Jurkat, Clone E6-1 (cell line): ENCODE data around the gene LYZL6. TPM values are rescaled to one million over a fixed set of nuclear protein-coding genes. Genes with fewer than 3 reads are reported as not detected.

Experiments used
- DNase-seq: peaks from one replicate; pipeline ENCODE4 v3.0.0-alpha.2; 2011; ENCODE audit warnings: low read depth, low spot score
- H3K4me3 ChIP-seq: 2 replicates; pipeline ENCODE4 v1.5.1; 2011; ENCODE audit warnings: mild to moderate bottlenecking, low read length, control low read depth, moderate library complexity
- polyA plus RNA-seq: library from polyadenylated mRNA; unstranded; fragments of >200 nt; gene quantifications from one replicate; pipeline ENCODE4 v1.2.1, GENCODE V29; 2012; ENCODE audit warnings: missing spikeins; ENCODE audit not compliant: insufficient read length, insufficient read depth

LYZL6 gene, protein sequence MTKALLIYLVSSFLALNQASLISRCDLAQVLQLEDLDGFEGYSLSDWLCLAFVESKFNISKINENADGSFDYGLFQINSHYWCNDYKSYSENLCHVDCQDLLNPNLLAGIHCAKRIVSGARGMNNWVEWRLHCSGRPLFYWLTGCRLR
- polyA plus RNA-seq, result not detected

DNA sequence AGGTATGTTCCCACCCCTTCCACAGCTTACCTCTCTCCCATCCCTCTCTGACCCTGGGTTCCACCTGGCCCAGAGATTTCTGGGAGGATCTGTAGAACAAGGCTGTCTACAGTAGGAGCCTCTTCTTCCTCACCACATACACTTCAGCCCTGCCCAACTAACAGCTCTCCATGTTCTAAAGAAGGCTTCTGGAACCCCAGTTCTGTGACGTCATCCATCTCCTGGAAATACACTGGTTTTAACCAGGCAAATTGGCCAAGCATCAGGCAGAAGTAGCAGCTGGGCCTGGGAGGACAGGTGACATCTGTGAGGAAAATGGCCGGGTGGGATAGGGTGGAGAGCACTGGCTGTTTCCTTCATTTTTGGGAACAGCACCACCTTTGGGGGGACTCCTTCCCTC lies at the start of gene LYZL6:
TSS of gene LYZL6 (minus strand) at position 177 of the 400 bp plus-strand sequence. CDS start 4,357 bp downstream, outside the sequence.
- DNase-seq, result no peak
- H3K4me3 ChIP-seq, result no peak within 1 kb of the TSS

DNA sequence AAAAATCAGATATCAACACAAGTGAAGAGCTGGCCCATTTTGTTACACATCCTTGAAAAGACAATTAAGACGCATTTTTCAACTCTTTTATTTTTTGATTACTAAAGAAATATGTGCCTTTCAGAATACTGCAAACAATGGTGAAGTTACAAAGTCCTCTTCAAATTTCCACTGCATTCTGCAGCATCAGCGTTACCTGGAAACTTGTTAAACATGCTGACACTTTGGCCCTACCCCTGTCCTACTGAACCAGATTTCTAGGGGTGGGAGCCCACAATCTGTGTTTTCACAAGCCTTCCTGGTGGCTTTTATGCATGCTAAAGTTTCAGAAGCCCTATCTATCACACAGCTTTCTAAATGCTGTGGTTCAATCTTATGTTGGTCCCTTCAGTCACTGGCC lies 47.6 kb upstream of the LYZL6 start:
- H3K4me3 ChIP-seq, result no peak overlapping the region
- no peak for DNase-seq

DNA sequence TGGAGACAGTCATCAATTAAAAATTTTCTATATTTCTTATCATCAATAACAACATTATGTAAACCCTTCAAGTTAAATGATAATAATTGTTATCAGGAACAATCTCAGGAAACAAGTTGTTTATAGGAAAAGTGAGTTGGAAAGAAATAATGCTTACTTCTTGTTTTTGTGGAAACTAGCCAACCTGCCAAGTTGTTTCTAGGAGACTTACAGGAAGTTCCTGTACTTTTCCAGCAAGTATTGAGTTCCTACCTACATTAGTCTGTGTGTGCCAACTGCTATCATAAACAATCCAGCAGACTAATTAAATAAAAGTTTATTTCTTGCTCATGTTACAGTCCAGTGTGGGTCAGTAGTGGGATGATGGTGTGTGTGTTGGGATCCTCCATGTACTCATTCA lies 44.7 kb upstream of the LYZL6 start:
- DNase-seq, result no peak
- H3K4me3 ChIP-seq, result no peak overlapping the region

DNA sequence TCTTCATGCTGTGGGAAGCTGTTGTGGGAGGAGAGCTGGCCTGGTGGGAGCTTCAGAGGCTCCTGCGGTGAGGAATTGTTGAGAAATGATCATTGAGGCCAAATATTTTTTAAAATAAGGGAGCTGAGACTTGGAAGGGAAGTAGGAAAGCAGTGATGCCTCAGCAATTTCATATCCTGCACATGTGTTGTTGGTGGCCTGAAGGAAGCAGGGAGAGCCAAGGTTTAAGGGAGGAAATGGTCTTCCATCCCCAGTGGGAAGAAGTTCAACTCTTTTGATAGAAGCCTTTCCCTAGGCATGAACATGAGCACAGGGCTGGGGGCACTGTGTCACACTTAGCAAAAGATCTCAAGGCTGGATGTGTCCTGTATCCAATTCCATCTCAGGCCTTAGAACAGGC lies 43.1 kb upstream of the LYZL6 start, which contains the start of gene CCL14:
TSS of gene CCL14 (minus strand) at position 87 of the 400 bp plus-strand sequence. CDS start at position 7, 80 bp downstream.
- no peak within 1 kb of the TSS for H3K4me3 ChIP-seq

DNA sequence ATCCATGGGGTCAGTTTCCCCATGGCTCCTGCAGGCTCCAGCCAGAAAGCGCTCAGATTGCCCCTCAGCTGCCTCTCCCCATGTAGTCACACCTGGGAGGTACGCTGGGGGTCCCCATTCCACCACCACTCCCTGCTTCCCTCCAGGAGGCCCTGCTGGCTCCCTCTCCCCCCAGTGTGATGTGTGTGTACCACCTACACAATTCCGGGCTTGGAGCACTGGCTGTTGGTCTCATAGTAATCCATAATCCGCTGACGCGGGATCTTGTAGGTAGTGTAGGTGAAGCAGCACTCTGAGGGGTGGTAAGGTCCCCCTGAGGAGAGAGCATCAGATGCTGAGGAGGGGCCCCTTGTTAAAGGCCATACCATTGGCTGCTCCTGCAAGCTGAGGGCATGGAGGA lies 40.6 kb upstream of the LYZL6 start:
- DNase-seq, result no peak
- no peak overlapping the region for H3K4me3 ChIP-seq

More for the DNA sequence above, 43.1 kb upstream of the LYZL6 start, which contains the start of gene CCL14:
- DNase-seq, result no peak

DNA sequence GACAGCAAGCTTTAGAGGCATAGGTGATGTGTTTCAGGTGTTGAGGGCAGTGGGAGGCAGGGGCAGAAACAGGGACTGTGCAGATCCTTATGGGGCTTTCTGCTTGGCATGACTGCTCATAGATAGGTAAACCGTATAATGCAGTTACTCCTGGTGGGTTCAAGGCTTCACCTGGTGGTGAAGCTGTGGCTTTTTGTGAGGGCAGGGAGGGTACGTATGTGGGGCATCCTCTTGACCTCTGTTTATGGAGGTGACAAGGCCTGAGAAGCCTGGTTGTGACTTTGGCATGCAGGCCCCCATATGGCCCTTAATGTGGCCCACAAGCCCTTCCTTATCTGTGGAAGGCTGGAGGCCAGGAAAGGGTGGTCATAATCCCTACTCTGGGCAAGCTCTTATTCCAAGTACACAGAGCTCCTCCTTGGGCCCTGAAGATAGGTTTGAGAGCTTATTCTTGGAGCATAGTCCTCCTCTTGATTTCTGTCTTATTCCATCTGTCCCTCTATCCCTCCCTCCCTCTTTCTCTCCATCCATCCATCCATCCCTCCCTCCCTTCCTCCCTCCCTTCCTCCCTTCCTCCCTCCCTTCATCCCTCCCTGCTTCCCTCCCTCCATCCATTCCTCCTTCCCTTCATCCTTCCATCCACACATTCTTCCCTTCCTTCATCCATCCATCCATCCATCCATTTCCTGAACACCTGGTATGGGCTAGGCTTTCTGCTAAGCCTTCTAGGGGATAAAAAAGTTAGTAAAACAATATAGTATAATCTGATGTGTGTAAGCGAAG lies 39.1 kb upstream of the LYZL6 start:
- no peak for DNase-seq
- H3K4me3 ChIP-seq, result no peak overlapping the region

DNA sequence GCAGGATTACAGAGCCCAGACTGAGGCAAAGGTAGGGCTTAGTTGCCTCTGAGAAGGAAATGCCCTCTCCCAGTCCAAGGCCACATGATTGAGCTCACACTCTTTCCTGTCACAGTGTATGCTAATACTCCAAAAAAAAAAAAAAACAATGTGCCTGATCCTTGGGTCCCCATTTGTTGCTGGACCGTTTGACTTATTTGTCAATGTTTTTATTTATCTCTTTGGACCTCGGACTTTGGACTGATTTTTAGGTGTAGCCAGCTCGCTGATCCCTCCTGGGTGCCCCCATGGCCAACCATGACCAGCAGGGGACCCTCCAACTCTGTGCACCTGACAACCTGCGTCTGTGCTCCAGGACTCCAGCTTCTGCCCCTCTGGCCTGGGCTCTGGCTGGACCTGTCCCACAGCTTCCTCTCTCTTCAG lies 38.4 kb upstream of the LYZL6 start:
- no peak for DNase-seq
- H3K4me3 ChIP-seq, result no peak overlapping the region

DNA sequence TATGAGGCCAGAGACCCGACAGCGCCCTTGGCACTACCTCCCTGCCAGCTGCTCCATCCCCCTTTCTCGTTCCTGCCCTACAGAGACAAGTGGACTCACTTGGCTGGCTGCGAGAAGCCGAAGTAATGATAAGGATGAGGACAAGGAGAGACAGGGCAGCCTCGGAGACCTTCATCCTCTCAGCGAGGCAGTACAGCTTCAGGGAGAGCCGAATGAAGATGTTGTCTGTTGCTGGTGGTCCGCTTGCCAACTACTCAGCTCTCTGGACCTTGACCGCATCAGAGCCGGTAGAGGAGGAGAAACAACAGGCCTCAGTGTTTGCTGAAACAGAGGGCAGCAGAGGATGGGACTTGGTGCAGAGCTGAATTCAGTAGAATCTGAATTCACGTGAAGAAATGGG lies 37.7 kb upstream of the LYZL6 start, which contains the start of gene CCL16:
TSS of gene CCL16 (minus strand) at position 252 of the 400 bp plus-strand sequence. CDS start at position 175, 77 bp downstream.
- DNase-seq, result no peak
- H3K4me3 ChIP-seq, result no peak within 1 kb of the TSS

DNA sequence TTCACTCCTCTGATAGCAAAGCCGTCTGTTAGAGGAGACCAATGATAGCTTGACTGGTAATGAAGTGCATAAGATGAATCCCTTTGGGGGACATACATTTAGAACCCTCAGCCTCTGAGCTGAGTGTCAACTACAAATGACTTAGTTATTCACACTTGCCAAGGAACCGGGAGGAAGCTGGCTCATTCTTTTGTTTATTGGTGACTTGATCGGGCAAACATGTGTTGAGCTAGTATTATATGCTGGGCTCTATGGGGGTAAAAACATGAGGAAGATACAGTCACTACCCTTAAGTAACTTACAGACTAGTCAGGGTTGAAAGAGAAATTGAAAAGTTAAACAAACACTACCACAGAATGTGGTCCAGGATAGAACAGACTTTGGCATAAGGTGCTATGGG lies 34.8 kb upstream of the LYZL6 start:
- no peak for DNase-seq
- H3K4me3 ChIP-seq, result no peak overlapping the region

DNA sequence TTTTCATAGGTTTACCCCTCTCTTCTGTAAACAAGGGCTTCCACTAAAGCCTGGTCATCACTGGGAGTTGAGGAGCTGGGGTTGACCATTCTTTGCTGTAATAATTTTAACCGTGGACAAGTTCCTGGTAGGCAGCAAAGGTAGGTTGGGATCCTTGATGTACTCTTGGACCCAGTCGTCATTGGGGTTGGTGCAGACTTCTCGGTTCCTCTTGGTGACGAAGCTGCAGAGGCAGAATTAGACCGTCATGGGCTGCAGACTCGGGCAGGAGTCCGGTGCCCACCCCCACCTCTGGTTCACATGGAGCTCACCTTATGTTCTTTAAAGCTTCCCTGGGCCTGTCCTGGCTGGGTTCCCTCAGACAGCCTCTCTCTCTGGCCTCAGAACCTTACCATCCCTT lies 34.0 kb upstream of the LYZL6 start:
- no peak for DNase-seq
- no peak overlapping the region for H3K4me3 ChIP-seq

DNA sequence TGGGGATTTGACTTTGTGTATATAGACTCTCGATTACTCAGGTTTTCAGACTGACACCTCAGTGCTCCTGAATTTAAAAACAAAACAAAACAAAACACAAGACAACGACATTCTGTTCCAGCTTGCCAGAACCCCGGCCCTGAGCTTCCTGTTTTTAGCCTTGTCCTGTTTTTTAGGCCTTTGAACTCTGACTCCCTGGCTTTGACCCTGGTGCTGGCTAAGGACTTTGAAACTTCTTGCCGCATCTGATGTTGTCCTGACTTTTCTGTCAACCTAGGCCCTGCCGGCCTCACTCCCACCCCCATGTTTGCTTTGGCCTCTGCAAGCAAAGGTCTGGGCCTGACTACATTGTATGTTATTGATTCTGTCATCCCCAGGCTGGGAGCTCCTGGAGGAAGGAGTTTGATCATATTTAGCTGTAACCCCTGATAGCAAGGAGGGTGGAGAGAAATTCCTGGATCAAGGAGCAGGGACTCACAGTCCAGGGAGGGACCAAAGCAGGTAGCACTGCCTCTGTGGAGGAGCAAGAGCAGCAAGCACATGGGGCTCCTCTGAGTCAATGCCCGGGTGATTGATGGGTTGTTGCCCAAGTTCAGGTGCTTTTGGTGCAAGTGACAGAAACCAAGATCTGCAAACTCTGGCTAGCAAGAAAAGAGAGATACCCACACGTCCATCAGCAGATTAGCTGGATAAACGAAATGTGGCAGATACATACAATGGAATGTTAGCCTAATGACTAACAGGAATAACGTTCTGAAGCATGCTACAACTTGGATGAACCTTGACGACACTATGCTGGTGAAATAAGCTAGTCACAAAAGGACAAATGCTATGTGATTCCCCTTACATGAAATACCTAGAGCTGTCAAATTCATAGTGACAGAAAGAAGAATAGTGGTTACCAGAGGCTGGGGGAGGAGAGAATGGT lies 30.1 kb upstream of the LYZL6 start:
- no peak for DNase-seq
- H3K4me3 ChIP-seq, result no peak overlapping the region

DNA sequence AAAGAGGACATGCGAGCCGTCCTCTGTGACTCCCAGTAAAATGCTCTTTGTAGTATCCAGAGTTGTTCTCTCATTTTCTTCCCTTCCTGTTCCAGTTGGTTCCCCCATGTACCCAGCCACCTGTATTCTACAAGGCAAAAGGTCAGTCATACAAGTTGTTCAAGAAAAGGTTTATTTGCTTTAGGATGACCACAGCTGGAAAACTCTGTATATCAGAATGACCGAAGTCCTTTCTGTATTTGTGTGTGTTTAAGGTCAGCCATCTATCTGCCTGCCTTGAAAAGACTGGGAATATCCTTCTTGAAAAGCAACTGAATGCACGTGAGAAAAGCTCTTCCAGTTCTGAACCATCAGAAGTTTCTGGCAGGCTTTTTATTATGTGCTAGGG lies 29.4 kb upstream of the LYZL6 start:
- DNase-seq, result no peak
- H3K4me3 ChIP-seq, result no peak overlapping the region

DNA sequence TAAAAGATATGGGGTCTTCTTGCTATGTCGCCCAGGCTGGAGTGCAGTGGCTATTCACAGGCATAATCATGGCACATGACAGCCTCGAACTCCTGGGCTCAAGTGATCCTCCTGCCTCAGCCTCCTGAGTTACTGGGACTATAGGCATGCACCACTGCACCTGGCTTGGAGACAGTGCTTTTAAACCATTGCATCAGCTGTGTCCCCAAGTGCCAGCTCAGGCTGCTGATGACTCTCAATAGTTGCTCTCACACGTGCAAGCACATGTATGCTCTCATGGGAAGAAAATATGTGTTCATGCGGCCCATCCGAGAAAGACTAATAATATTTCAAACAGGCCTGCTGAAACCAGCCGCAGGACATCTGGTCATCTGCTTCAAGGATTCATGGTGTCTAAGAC lies 29.0 kb upstream of the LYZL6 start:
- H3K4me3 ChIP-seq, result no peak overlapping the region
- no peak for DNase-seq

DNA sequence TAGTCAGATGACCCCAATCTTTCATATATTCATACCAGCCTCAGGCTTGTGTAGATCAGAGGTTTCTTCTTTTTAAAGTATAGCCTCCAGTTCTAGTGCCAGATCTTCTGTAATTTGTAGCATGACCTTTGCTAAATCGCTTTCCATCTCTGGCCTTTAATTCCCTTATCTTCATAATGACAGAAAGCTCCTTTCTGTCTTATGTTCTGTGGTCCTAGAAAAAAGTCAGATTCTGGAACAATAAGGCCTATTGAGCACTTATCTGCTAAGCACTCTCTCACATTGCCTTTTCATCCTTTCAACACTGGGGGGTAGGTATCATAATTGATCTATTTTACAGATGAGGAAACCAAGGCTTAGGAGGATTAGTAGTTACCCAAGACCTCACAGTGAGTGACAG lies 28.6 kb upstream of the LYZL6 start:
- no peak overlapping the region for H3K4me3 ChIP-seq
- no peak for DNase-seq

DNA sequence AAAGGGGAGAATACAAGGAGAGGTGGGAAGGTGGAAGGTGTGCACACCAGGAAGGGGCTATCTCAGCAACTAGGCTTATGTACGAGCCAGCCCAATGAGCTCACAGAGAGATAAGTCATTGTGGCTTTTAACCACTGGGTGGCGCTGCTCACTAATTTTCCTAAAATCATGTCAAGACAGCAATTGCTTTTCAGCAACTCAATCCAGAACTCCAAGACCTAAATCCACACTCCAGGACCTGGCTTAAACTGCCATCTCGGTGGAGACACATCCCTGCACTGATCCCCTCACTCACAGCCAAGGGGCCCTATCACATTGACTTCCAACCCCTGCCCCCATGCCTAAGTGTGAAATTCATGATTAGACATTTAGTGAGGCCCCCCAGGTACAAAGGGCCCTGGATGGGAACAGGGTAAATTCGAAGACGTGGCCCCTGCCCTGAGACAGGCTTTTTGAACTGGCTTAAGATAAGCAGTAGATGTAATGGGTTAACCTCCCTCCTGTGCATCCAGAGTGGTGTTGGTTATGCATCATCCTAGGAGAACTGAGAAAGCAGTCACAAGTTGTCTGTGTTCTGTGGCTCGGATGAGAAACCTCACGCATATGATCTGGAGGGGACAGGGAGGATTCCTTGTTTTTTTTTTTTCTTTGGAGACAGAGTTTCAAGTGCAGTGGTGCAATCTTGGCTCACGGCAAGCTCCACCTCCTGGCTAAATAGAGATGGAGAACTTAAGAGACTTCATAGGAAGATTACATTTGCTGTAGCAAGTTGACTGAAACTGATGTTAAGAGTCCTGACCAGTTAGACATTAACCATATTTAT lies 26.3 kb upstream of the LYZL6 start:
- DNase-seq, result peak; percentile 71
- H3K4me3 ChIP-seq, result no peak overlapping the region

DNA sequence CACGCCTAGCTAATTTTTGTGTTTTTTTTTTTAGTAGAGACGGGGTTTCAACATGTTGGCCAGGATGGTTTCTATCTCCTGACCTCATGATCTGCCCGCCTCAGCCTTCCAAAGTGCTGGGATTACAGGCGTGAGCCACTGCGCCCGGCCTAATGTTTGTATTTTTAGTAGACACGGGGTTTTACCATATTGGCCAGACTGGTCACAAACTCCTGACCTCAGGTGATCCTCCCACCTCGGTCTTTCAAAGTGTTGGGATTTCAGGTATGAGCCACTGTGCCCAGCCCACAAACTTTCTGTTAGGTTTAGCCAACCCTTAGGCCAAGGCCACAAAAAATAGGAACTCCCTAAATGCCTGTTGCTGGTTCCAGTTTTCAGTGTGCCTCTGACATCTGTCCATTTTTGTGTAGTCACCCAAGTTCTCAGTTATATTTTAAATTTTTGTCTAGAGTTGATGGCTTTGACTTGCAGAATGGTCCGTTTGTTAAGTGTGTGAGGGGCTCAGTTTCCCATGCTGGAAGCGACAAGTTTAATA lies 25.1 kb upstream of the LYZL6 start:
- no peak for DNase-seq
- H3K4me3 ChIP-seq, result no peak overlapping the region

DNA sequence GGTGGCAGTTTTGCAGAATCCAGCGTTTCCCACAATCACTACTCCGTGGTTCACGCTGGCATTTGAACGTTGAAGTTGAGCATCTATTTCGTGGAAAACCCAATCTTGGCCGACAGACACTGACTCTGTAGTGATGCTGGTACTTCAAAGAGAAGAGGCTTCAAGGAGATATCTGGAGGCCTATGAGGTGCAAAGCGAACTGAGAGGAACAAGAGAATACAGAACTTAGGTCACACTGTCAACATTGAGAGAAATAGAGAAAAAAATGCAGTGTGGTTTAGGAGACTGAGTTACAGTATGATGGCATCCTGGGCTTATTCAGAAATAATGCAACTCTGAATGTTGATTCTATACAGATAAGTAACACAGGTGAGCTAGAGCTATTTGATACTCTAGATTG lies 21.8 kb upstream of the LYZL6 start:
- H3K4me3 ChIP-seq, result no peak overlapping the region

DNA sequence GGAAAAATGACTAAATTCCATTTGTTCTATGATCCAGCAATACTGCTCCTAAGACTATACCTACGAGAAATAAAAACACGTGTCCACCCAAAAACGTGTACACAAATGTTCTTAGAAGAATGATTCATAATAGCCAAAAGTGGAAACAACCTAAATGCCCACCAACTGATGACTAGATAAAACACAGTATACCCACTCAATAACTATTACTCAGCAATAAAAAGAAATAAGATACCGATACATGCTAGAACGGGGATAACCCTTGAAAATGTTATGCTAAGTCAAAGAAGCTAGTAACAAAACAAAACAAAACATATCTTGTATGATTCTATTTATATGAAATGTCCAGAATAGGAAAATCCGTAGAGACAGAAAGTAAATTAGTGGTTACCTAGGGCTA lies 20.1 kb upstream of the LYZL6 start:
- no peak for DNase-seq
- no peak overlapping the region for H3K4me3 ChIP-seq

More for the DNA sequence above, 21.8 kb upstream of the LYZL6 start:
- DNase-seq, result no peak
